NCI-H2081 (cell line): Measurements from ENCODE around the gene PANK4.

Source experiments
- DNase-seq, 2 experiments: peaks; one replicate each; lab custom pipeline; 2025; lab: John Stamatoyannopoulos, UW

Gene PANK4

DNA sequence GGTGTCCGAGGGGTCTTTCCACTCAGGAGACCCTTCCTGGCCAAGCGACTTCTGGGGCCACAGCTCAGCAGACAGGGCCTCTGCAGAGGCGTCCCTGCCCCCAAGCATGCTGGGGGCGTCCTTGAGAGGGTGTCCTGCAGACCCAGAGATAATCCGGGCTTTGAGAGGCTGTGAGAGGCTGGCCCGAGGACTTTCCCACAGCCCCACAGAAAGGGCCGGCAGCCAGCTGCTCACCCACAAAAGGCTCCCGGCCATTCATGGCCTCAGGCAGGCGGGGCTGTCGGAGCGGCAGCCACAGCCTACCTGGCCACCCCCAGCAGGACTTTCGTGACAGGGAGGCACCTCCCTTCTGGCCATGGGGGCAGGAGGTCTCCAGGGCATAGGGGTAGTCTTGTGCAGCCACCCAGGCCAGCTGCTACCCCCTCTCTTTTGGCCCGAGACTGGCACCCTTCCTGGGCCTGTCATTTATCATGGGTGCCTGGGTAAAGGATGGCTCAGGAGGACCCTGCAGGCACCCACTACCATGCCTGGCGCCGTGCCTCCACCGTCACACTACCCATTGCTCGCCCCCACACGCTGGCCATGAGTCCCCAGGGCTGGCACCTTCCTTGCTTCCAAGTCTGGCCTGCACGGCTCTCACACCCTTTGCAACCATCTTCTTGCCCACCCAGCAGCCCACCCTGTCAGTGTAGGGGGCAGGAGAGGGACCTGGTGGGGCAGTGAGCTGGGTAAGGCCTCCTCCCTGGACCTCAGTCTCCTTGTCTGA lies 18.7 kb upstream of the PANK4 start:
- no peak for DNase-seq

GRCh38 chr1:2544093-2544874 lies 17.9 kb upstream of the PANK4 start:
- no peak for DNase-seq

GRCh38 chr1:2543543-2544092 lies 17.2 kb upstream of the PANK4 start:
- peak in 1 of 2 experiments; percentile 21 for DNase-seq

DNA sequence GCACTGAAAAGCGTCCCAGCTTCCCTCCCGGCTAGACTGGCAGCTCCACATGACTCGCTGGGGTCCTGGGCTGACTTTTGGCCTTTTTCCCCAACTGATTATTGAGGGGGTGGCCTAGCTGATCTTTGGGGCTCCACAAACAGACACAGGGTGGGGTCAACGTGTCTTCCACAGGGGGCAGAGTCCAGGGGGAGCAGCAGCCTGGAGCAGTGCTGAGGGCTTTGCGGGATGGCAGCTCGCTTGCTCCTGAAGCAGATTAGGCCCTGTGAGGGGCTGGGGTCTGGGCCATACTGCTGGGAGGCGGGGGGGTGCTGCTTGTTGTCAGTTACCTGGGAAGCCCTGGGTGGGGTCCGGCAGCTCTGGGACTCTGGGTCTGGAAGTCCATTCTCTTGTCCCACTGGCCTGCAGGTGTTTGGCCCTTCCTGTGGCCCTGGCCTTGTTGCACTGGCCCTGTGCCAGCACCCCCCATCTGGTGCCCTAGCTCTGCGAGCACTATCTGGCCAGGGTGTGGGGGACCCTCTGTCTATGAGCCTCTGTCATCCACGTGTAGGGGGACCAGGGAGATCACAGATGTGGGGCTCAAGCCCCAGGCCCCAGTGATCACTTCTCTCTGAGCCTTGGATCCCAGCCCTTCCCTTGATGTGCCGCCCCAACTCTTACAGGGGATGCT lies 16.0 kb upstream of the PANK4 start:
- DNase-seq, result no peak

GRCh38 chr1:2541619-2542245 lies 15.3 kb upstream of the PANK4 start:
- DNase-seq, result no peak

GRCh38 chr1:2540816-2541492 lies 14.6 kb upstream of the PANK4 start:
- no peak for DNase-seq

GRCh38 chr1:2539312-2539907 lies 13.0 kb upstream of the PANK4 start:
- DNase-seq, result no peak

DNA sequence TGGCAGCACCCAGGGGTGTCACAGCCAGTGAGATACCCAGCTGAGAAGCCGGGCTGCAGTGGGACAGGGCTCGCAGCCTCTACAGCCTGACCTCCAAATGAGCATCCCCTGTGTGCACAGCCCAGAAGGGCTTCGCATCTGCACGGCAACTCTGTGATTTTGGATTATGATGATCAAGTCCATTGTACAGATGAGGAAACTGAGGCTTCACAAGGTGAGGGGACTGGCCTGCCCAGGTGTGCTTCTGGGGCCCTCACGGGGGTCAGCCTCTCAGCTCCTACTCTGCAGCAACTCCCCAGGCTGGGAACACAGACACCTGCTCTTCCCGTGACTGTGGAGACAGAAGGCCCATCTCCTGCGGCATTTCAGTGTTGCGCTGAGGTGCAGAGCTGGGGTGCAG lies 12.5 kb upstream of the PANK4 start:
- no peak for DNase-seq

DNA sequence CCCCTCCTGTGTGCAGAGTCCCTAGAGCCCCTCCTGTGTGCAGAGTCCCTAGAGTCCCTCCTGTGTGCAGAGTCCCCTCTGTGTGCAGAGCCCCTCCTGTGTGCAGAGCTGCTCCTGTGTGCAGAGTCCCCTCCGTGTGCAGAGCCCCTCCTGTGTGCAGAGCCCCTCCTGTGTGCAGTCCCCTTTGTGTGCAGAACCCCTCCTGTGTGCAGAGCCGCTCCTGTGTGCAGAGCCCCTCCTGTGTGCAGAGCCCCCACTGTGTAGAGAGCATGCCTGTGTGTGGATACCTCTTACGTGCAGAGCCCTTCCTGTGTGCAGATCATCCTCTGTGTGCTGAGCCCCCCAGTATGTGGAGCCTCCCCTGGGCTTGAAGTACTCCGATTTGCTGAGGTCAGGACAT lies 12.0 kb upstream of the PANK4 start:
- DNase-seq, result no peak

DNA sequence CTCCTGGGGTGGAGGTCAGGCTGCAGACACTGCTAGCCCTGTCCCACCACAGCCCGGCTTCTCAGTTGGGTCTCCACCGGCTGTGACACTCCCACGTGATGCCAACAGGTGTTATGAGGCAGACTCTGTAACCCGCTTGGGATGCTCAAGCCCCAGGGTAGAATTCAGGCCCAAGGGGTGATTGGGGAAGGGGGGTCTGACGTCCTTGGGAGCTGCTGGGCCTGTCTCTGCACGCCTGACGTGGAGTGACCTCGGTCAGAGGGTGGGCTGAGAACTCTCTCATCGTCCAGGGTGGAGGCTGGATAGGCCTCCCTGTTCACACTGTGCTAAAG lies 11.4 kb upstream of the PANK4 start:
- no peak for DNase-seq

- DNase-seq, result no peak
Measured at GRCh38 chr1:2535981-2536380, 9.6 kb upstream of the PANK4 start.

- no peak for DNase-seq
Measured at GRCh38 chr1:2535455-2535854, 9.1 kb upstream of the PANK4 start.

- peak in 1 of 2 experiments; percentile 18 for DNase-seq
Measured at GRCh38 chr1:2534687-2535441, 8.5 kb upstream of the PANK4 start.

DNA sequence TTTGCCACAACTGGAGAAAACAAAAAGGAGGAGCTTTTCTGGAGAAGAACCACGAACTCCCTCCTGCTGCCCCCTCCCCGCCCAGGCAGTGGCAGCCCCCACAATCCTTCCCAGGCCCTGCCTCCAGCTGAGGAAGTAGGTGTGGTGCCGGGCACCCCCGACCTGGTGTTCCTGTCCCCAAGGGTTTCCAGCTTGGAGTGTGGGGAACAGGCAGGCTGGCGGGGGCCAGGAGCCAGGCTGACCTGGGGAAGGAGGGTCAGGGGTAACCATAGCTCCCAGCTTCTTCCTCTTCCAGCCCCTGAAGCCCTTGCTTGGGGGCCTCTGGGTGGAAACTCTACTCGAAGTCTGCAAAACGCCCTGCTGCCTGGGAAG lies 7.9 kb upstream of the PANK4 start:
- DNase-seq, result no peak

DNA sequence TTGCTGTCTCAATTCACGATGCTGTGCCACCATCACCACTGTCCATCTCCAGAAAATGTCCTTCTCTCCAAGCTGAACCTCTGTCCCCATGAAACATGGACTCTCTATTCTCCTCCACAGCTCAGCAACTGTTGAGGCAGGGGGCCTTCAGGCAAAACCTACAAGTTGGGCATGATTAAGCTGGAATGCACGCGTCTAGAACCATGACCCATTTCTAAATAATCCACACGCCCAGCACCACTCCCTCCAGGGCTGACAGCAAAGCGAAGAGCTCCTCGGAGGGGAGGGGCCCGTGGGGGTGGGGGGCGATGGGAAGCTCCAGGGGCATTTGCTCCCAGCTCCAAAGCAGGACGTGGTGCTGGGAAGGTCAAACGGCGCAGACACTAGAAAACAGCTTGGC lies 7.0 kb upstream of the PANK4 start:
- DNase-seq, result no peak

GRCh38 chr1:2532485-2533160 lies 6.2 kb upstream of the PANK4 start:
- DNase-seq, result no peak

DNA sequence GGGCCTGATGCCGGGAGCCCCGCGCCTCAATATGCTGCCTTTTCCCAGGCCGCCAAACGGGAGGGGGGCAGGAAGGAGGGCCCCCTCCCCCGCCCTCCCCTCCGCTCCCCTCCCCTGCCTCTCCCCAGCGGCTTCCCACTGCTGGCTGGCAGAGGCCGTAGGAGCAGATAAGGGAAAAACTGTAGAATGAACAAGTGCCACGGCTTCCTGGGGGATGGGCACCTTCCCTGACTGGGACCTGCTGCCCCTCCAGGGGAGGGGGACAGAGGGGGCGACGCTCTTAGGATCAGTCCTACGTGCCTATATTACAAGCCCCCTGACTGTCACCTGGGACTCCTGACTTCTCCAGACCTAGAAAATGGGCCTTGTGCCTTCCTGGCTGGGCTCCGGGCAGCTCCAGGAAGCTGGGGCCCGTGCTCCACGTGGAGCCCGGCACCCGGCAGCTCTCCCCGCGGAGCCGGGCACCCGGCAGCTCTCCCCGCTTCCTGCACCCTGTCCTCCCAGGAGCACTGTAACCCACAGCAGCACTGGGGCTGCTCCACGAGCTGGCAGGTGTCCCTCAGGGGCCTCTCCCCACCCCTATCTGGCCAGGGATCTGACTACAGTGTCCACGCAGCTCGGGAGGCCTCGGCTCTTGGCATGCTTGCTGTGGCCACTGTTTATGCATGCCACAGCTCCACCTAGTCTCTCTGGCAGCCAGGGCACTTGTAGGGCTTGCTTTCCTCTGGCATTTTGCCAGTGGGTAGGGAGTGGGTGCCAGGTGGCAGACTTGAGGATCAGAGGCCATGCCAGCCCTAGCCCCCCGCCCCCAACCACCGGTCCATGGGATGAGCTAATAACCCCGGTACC lies 4.3 kb upstream of the PANK4 start:
- no peak for DNase-seq

GRCh38 chr1:2529784-2530512 lies 3.6 kb upstream of the PANK4 start, which contains the start of gene HES5:
Gene HES5, minus strand, starts transcription at chr1:2530263. Its CDS starts 99 bp downstream, at chr1:2530164.
- peak in 1 of 2 experiments; percentile 51 for DNase-seq
